Measurements from ENCODE around the gene OCRL. TPM values are rescaled to one million over a fixed set of nuclear protein-coding genes. Genes with fewer than 3 reads are reported as not detected.

The OCRL gene
- total RNA-seq: 17.9 and 19.8 TPM in 2 replicates

GRCh38 chrX:129540068-129540653 is at the start of gene OCRL:
Gene OCRL, plus strand, starts transcription at chrX:129540259. Its CDS starts 181 bp downstream, at chrX:129540440.

GRCh38 chrX:129523079-129523911 is 16.8 kb upstream of the OCRL start, which contains the start of gene SMARCA1:
Gene SMARCA1, minus strand, starts transcription at chrX:129523490. Its CDS starts 120 bp downstream, at chrX:129523370.

Other genes with a start within 250 kb of the OCRL start
- gene SMARCA1, start 16.8 kb upstream of the OCRL start, total RNA-seq: 51.9 and 78.2 TPM in 2 replicates
- gene APLN, start 114.7 kb downstream of the OCRL start, total RNA-seq: 0.87 and 8.4 TPM in 2 replicates
- 0.73 and 5.0 TPM in 2 replicates for gene XPNPEP2, start 198.7 kb downstream of the OCRL start, total RNA-seq
- gene SASH3, start 239.7 kb downstream of the OCRL start, total RNA-seq: not detected in 2 replicates

Data from smooth muscle cell of trachea (primary cell).